NCI-H2196 (cell line): ENCODE results near the gene ZC3HAV1.
"Not testable (repeated sequence)": the region's sequence is repeated elsewhere in the genome, so short reads cannot be mapped to it uniquely, and the experiment has no call there.

ENCODE experiments used
- DNase-seq: peaks from one replicate; lab custom pipeline; 2025; ENCODE audit not compliant: unreplicated experiment; lab: John Stamatoyannopoulos, UW

ZC3HAV1 gene

DNA sequence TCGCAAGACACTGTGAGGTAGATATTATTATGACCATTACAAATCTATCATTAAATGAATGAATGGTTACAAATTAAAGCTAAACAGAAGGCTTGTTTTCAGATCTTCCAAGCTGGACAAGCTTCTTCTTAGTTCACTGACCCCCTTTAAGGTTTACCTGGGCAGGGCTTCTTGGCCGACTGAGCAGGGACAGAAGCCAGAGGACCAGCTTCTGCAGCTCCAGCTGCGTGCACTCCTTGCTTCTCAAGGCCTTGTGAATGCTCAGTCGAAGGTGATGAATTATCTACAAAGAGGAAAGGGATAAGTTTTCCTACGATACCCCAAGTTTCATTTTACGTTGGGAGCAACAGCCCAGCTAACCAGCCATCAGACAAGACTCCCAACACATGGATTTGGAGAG, 83.0 kb downstream of the ZC3HAV1 start:
- DNase-seq: no peak

DNA sequence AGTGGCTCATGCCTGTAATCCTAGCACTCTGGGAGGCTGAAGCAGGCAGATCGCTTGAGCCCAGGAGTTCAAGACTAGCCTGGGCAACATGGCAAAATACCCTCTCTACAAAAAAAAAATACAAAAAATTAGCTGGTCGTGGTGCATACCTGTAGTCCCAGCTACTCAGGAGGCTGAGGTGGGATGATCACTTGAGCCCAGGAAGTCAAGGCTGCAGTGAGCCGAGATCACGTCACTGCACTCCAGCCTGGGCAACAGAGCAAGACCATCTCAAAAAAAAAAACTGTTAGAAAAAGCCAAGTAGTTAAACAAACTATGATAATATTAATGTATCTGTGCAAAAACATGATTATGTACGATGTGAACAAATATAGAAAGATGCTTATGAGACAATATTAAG, 83.7 kb downstream of the ZC3HAV1 start:
- DNase-seq: not testable (repeated sequence)

DNA sequence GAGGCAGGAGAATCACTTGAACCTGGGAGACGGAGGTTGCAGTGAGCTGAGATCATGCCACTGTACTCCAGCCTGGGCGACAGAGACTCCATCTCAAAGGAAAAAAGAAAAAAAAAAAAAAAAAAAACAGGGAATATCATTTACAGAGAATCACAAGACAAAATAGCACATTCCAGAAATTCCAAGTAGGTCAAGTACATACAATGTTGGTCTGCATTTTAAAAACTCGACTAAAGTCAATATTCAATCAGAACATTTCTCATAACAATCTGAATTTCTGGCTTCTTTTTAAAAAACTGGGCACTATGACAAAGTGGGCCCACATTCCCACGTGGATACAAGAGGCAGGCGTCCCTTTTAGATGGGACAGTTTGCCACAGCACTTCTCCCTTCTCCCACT, 86.4 kb downstream of the ZC3HAV1 start:
- no peak for DNase-seq

DNA sequence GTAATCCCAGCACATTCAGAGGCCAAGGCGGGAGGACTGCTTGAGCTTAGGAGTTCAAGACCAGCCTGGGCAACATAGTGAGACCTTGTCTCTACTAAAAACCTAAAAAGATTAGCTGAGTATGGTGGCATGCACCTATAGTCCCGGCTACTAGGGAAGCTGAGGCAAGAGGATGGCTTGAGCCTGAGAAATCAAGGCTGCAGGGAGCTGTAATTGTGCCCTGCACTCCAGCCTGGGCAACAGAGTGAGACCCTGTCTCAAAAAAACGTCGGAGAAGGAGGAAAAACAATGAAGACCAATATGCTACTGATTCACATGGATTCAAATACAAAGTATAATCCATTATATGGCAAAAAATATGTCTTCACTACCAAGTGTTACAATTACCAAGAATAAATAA, 87.2 kb downstream of the ZC3HAV1 start:
- no peak for DNase-seq

DNA sequence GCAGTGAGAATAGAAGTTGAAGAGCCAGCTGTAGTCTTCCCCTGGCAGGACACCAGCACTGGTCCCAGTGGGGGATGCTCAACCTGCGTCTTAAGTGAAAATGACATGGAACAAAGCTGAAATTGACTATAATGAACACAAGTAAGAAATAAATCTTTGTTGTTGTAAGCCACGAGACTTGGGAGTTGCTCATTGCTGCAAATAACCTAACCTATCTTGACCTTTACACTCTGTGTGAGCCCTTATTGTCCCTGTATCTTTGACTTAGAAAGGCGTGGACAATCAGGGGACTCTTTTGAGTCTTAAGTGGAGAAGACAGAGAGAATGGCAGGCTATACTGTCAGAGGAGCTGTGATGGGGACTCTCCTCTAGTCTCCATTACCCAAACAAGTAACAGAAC, 90.6 kb downstream of the ZC3HAV1 start:
- no peak for DNase-seq

DNA sequence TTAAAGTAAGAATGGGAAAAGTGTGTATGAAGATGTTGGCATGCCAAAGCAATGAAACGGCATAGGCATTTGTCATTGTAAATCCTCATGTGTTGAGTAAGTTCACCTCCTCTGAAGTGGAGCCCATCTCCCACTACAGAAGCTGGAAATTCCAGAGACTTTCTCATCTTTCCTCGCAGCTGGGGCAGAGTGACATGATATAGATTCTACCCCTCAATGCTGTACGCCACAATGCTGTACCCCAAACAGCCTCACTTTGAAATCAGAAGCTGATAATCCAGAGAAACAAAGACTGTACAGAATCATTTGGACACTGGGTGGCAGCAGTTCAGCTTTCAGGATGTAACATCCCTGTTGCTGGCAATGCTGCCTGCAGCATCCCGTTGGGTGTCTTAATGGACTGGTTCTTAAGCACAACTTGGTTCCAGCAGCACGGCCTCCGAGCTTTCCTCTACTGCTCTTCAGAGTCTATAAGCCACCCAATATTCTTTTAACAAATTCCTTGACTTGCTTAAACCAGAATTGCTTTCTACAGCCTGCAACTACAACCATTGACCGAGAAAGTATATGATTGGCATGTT, 92.5 kb downstream of the ZC3HAV1 start:
- DNase-seq: peak; percentile 68

DNA sequence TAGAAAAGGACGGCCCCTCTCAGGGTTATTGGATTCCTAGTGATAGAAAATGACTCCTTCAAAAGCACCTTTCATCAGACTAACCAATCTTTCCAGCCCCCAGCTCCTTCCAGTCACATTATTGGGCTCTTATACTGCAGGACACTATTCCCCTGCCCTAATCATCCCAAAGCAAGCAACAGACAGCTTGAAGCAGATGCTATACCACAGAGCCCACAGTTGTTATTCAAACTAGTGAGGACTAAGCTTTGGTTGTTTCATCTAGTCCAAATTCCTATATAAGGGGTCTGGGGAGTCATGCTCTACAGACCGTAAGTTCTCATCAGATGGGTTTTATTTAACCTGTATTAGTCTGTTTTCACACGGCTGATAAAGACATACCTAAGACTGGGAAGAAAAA, 98.1 kb downstream of the ZC3HAV1 start:
- no peak for DNase-seq

DNA sequence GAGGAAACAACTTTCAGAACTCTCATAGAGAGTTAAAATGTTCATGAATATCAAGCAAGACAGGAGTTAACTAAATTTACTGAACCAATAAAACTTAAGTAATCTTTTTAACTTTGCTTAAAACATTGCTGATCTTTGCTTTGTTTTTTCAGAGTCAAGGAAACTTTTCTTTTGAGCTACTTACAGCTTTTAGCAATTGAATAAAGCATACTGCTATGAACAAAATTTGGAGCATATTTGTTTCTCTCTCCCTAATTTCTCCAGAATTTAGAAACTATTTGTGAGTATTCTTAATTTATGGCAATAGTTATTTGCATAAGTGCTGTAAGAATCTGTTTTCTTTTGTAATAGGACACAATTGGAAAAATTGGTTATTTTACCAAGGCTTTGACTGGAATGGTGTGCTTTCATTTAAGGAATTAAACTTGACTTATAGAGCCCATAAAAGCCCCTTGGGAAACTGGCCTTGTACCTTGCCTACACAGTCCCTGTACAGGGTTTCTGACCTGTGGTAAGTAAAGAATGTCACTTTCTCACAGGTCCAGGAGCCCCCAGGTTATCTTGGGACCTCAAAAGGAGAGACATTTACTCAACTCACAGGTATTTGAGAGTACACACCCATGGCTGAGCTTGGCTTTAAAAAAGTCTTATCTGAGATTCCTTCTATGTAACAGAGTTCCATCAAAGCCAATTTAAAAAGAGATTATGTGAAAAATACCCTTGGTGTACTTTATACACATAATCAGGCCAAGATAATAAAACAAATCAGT, 105.0 kb downstream of the ZC3HAV1 start:
- DNase-seq: no peak

DNA sequence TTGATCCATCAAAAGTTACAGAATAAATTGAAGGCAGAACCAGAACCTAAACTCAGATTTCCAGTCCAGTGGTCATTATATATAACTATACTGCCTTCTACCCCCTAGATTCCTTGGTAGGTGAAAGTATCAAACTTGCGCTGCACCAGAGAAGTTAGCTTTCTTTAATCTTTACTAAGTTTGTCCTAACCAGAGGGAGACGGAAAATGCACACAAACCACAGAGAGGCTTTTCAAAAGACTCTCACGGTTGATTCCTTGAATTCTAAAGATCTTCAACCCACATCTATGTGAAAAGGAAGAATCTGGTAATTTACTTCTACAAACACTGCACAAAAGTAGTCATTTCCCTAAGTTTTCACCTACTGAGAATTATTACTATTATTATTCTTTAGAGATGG, 110.1 kb downstream of the ZC3HAV1 start:
- no peak for DNase-seq
